ENCODE data around the gene FUNDC2.

Gene FUNDC2

DNA sequence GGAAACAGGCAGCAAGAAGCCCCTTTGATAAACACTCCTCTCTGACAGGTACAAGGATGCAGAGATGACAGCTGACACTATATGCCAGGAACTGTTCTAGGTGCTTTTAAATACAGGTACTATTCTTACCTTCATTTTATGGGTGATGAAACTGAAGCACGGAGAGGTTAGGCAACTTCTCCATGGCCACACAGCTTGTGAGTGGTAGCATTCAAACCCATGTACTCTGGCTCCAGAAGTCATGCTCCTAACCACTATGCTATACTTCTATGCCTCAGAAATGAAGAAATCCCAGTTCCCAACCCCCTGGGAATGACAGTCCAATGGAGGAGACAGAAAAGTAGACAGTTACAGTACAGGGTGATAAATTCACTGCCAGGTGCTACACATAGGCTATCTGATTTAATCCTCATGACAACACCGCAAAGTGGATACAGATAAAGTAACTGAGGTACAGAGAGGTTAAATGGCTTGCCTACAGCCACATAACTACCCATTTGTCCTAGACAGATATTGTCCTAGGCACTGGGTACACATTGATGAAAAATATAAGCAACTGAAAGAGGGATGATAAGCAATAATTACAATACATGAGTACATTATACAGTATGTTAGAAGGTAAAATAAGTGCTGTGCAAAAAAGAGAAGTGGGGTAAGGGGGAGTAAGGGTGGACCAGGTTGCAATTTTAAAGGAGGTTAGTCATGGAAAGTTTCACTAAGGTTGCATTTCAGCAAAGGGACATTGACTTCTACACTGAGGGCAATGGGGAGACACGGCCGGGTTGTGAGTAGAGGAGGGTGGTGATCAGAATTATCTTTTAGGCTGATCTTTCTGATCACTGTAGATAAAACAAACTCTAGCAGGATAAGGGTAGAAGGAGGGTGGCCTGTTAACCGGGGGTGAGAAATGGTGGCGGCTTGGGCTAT is 2.5 kb upstream of the FUNDC2 start:
- DNase-seq (ENCODE audit: low read depth): no peak

DNA sequence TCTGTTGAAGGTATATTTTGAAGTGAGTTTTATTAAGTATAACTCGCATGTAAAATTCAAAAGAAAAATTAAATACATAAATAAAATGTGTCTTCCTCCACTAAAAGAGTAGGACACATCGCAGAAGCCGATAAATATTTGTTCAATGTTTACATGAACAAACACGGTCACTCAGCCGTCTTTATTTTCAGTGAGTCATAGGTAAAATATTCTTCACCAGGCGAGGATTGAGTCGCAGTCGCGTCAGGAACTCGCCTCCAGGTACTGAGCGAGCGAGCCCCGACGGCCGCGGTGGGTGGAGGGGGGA is 271 bp upstream of the FUNDC2 start:
- DNase-seq (ENCODE audit: low read depth): no peak

DNA sequence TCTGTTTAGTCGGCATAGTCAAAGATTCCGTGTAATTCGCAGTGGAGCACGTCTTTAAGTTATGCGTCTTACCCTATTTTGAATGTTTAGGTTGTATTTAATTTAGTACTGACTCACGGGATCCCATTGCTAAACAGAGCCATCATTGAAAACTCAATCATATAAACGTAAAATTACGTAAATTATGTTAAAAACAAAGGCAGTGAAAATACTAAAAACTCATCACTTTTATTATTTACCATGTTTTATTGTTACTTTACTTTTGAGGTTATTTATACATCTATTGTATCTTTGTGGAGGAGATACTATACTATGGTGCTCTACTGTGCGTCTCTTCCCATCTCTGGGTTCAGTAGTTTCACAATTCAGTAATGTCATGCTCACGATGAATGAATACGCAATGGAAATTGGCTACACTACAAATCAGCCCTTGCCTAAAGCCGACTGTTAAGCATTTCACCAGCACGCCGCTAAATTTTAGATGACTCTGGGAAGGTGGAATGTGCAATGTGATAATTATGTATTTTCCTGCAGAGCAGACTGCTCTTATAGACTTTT is 944 bp downstream of the FUNDC2 start:
- DNase-seq (ENCODE audit: low read depth): peak; percentile 62

DNA sequence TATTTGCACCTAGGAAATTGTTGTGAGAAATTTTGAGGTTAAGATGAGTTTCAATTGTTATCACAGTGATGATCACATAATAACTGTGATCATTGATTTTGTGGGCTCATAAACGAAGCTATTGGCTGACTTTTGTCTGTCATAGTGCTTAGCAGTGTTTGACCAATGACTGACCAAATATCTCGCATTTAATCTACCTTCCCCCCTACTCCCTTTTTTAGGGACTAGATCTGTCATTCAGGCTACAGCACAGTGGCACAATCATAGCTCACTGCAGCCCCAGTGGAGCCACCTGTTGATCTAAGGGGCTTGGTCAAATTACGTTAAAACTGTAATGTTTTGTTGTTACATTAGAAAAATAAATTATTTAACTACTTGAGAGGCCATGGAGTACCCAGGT is 1.5 kb downstream of the FUNDC2 start:
- DNase-seq (ENCODE audit: low read depth): no peak

DNA sequence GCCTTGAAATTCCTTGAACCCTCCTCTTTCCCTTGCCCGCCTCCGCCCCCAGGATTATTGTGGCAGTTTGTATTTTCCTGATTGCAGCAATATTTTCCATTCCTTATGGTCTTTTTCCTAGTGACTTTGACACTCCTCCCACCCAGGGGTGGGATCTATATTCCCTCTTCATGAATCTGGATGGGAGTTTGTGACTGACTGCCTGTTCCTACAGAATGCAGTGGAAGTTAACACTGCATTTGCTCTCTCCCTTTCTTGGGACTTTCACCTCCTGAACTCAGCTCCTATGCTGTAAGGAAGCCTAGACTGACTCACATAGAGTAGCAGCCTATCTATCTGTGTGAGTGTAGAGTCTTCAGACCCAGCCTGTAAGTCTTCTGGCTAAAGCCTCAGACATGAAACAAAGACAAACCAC is 2.2 kb downstream of the FUNDC2 start:
- no peak for DNase-seq (ENCODE audit: low read depth)

DNA sequence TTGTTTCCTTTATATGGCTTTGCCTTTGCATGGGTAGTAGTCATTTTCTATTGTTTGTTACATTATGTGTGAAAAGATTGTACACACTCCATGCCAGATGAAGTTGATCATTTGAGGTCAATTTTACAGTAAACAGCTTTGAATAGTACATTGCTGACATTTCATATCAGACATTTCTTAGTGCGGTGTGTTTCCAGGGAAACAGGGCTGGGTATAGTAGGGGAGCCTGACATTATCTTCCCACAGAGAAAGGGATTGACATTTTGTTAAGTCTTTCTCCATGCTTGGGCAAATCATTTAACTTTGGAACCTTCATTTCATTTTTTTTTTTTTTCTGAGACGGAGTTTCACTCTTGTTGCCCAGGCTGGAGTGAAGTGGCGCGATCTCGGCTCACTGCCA is 5.0 kb downstream of the FUNDC2 start:
- no peak for DNase-seq (ENCODE audit: low read depth)

DNA sequence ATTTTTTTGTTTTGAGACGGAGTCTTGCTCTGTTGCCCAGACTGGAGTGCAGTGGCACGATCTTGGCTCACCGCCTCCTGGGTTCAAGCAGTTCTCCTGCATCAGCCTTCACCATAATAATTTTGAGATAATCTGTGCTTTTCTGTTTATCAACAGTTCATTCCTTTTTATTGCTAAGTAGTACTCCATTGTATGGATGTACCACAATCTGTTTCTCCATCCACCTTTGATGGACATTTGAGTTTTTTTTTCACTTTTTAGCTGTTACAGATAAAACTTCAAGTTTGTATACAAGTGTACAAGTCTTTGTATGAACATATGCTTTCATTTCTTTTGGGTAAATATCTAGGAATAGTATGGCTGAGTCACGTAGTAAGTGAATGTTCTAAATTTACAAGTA is 9.0 kb downstream of the FUNDC2 start:
- no peak for DNase-seq (ENCODE audit: low read depth)

DNA sequence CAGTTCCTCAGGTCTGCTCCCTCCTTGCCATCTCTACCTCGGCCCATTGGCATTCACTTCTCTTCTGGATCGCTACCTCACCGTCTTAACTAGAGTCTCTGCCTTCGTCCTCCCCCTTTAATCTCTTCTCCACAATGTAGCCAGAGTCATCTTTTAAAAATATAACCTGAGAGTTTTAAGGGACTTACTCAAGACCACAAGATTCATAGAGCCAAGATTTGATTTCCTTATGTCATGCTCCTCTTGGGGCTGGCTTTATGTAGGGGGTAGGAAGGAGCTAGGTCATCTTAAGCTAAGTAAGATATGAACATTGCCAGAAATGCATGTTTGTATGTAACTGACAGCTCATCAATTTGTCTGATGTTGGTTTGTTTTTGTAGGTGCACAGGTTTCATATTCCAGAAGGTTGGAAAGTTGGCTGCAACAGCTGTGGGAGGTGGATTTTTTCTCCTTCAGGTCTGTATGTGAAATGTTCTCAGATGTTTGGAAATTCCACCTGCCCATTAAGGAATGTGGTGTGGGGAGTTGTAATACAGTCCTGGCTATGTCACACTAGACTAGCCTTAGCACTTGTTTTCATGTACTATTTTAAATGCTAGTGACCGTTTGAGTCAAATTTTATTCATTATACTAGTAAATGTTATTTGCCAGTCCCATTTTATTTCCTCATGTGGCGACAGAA is 19.6 kb downstream of the FUNDC2 start:
- DNase-seq (ENCODE audit: low read depth): no peak

DNA sequence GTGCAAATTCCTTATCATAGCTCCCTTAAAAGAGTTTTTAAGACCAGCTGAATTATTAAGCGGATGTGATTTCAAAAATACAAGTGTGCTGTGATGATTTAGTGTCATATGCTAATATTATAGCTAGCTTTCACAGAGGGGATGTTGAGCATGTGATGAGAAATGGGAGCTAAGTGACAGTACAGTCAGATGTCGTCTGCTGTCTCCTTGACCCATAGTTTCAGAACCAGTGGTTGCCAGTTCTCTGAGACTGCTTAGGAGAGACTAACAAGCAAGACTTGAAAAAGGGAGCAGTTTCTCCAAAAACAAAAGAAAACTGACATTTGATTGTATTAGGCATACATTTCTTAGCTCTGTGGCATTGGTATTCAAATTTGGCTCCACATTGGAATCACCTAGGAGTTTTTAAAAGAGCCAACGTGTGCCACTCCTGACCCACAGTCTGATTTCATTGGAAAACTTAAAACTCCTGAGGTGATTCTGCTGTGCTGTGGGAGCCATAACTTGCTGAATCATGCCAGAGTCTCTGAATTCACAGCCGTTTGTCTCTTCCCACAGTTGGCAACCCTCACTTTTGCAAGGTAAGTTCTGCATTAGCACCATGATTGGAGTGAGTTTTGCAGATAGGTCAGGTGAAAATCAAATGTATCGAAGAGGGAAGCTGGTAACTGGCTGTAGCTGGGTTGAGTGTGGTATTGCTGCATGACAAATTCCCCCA is 20.3 kb downstream of the FUNDC2 start:
- no peak for DNase-seq (ENCODE audit: low read depth)

DNA sequence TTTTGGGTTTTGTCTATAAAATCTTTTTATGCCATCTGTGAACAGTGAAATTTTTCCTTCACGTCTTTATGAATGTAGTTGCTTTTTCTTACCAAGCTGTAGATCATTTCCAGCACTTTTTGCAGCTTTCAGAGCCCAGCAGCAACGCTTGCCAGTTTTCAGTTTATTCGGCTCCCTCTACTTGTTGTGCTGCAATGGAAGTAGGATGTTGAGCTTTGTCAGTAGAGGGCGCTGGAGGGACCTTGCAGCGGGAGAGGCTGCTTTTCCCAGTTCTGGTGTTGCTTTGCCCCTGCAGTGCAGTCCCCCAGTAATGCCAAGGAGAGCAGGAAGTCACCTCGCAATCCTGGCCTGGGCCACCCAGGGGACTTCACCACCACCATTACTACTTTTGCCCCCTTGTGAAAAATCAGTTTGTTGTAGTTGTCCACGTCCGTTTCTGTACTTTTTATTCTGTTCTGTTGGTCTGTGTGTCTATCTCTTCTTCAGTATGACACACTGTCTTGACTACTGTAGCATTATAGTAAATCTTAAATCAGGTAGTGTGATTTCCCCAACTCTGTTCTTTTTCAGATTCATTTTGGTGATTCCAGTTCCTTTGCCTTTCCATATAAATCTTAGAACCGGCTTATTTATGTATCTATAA is 22.5 kb downstream of the FUNDC2 start:
- peak; percentile 38 for DNase-seq (ENCODE audit: low read depth)

DNA sequence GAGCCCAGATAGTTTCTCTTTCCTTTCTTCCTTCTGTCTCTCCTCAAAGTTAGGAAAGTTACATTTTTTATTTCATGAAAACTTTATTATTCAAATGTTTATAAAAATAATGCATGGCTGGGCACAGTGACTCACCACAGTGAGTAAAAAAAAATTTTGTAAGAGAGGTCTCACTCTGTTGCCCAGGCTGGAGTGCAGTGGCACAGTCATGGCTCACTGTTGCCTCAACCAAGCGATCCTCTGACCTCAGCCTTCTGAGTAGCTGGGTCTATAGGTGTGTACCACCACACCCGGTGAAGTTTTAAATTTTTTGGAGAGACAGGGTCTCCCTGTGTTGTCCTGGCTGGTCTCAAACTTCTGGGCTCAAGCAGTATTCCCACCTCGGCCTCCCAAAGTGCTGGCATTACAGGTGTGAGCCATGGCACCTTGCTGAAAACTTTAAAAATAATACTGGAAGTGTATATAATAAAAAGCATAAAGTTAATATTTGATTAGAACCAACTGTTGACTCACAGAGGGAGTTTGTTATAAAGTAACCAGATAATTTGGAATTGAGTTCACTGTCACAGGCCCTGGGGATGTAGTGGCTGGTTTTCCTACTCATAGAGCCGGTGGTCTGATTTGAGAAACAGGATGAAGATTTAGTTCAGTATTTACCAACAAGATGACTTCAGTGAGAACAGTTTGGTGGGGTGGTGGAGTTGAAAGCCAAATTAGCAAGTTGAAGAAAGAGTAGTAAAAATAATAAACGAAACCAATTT is 26.3 kb downstream of the FUNDC2 start:
- DNase-seq (ENCODE audit: low read depth): no peak

DNA sequence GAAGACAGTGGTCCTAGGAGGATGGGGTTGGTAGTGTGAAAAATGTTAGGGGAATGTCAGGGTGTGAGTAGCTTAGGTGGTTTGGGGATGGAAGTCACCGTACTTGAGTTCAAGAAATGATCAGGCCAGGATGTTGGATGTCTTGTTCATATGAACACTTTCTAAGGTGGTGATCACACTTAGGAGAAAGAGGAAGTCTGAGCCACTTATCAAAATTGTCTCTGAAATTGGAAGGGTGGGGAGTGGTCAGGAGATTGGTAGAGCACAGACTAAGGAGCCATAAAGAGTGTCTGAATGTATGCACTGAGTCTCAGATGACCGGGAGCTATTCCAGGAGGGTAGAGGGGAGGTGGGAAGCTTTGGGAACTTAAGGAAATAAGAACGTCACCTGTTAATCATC is 27.0 kb downstream of the FUNDC2 start:
- DNase-seq (ENCODE audit: low read depth): no peak

DNA sequence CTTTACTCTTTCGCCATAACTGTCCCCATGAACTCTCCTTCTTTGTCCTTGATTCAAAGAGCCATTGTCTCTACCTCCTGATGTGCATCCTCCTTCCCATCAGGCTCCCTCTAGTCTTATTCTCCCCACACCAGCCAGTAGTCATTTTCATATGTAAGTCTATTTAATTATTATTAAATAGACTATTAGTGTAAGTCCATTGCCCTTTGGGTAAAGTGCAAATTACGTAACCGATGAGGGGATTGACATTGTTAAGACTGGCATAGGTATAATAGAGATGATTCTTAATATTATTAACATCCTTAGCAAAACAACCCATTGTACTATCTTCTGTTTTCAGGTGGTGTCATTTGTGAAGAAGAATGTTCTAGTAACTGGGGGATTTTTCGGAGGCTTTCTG is 27.6 kb downstream of the FUNDC2 start:
- no peak for DNase-seq (ENCODE audit: low read depth)

DNA sequence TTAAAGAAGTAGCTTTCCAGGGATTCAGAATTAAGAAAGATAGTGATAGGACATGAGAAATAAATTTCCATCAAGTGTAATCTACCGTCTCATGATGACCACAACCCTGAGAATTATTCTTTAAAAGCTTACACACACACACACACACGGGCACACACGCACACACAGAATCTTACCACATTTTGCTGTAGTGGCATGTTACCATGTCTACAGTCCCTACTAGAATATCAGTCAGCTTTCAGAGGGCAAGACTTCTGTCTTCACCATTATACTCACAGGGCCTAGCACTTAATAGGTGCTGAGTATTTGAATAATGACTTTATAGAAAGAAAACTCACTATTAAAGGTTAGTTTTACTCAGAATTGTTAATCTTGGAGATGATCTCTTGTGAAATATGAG is 28.9 kb downstream of the FUNDC2 start:
- DNase-seq (ENCODE audit: low read depth): no peak

DNA sequence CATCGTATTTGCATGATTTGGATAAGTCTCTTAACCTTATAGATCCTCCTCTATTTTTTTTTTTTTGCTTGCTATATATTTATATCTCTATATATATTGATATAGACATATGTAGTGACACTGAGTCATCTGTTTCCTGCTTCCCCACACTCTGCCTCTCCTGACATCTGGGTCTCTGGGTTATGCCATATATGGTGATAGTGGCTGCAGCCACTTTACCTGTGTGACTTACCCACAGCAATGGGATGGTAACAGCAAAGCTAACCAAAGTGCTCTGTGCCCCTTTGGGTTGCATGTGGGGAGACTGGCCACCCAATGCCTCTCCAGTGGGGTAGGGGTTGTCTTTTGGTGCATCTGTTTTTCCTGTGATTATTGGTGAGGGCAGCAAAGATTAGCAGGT is 29.8 kb downstream of the FUNDC2 start:
- DNase-seq (ENCODE audit: low read depth): no peak

DNA sequence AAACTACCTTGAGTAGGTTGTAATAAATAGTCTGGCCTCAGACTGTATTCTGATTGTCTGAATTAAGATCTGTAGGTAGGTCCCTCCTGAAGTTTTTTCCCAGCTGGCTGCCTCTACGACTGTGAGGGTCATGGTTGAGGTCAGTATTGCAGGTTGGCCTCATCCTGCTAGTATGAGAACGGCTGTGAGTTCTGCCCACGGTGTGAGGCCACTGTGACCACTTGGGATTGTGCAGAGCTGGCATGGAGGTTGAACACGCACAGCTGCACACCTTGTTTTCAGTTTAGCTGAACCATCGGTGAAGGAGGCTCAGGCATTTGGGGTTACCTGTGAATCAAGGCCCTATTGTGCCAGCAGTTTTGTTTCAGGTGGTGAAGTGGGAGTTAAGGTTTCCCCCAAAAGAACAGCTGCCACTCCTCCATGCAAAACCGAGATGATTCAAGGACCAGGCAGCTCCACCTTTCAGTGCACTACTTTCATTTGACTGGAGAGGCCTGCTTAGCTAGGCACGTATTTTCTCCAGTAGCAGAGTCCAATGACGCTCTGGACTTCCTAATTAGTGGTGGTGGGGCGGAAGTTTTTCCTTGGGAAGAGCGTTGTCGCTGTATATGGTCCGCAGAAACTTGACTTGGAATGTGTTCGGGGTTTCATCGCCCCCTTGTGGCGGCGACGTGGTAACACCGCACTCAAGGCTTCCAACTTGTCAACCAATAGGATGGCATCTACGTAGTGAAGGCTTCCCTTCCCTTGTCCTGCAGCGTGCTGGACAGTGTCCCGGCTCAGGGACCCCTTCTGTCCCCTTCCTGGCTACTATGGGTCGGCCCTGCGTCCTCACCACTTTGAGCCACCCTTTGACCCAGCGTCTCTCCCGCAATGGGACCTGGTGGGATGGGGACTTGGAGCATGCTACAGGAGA is 30.5 kb downstream of the FUNDC2 start:
- DNase-seq (ENCODE audit: low read depth): peak; percentile 38

DNA sequence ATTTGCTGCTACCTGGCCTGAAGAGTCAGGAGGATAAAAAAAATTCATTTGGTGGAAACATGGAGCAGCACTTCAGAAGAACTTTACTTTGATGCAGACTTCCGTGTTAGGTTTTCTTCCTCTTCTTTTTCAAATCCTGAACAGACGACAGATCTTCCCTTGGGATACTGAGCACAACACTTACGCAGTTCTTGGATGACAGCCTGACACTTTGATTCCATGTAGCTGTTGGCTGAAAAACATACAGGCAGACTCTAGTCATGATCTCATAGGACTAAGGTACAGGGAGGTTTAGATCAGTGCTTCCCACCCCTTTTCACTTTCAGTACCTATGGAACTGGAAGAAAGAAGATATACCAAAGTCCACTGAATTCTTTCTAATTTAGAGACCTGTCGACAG is 35.1 kb downstream of the FUNDC2 start:
- no peak for DNase-seq (ENCODE audit: low read depth)

DNA sequence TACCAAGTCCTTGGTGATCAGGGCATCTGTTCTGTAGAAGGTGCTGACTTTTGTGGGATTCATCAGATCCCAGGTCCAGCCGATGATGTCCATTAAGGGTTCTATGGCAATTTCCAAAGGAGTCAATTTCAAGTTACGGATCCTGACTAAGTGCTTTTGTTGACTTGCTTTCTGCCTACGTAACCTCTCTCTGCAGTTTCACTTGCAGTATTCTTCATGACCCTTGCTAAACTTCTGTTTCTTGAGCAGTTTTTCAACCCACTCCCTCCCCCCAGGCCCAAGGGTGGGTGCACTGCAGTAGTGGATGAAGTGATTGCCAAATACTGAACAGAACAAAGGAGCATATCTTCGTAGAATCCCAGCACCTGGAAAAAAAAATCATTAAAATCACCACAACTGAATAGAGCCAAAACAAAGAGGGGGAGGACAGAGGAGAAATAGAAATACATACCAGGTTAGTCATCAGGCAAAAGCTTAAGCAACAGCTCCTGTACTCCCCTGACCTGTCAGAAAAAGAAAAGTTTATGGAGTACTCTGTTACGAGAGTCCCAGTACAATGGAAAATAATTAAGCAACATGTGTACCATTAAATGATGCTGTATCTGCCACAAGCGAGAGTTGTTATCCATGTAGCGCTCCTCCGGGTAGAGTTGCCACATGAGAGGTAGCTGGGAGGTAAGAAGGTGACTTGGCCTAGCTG is 38.5 kb downstream of the FUNDC2 start:
- DNase-seq (ENCODE audit: low read depth): no peak

DNA sequence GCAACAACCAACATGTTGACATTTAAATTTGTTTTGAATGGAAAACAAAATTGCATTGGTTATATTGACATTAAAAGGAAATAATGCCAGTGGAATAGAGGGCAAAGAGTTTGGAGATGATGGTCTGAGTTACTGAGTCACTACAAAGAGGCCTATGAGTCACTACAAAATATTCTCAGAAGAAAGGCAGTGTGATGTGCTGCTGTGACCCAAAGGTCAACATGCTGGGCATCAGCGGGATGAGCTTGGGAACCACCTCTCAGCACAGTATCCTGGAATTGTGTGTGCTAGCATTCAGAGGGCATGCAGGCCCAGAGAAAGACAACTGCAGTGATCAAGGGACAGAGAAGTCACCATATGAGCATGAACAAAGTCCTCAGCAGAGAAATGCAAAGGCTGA is 41.5 kb downstream of the FUNDC2 start:
- no peak for DNase-seq (ENCODE audit: low read depth)

DNA sequence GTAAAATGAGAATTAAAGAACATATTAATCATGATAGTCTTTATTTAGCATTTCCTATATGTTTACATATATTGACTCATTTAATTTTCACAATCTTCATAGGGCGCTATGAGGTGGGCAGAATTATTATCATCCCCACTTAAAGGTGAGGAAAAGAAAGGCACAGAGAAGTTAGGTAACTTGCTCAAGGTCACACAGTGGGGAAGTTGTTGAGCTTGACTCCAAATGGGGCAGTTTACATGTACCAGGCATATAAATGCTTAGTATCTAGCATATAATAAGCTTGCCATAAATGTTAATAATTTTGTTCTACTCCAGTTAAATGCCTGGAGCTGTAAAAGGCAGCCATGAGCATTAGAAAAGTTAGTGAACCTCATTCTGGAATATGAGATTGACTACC is 42.8 kb downstream of the FUNDC2 start:
- no peak for DNase-seq (ENCODE audit: low read depth)
